D721Med (cell line): Measurements from ENCODE around the gene RNF220.

Experiments used
- DNase-seq: peaks from one replicate; pipeline ENCODE4 v3.0.0; 2011; ENCODE audit warnings: low spot score; ENCODE audit not compliant: insufficient read length
- FAIRE-seq: peaks from 2 replicates; lab custom pipeline; 2011; peaks lifted over from hg19 to GRCh38; lab: Jason Lieb, UNC
- CTCF ChIP-seq: IDR thresholded peaks from 2 replicates; pipeline ENCODE4 v1.5.1; 2012; ENCODE audit warnings: mild to moderate bottlenecking, control low read depth; ENCODE audit not compliant: insufficient read depth; ENCODE audit errors: missing control alignments

The RNF220 gene

GRCh38 chr1:44513111-44513510, 108.1 kb downstream of the RNF220 start:
- no peak for TF ChIP-seq CTCF
- no peak for FAIRE-seq

GRCh38 chr1:44514673-44515072, 109.6 kb downstream of the RNF220 start:
- DNase-seq (no peak), FAIRE-seq (no peak)
- TF ChIP-seq CTCF, result no peak

More at GRCh38 chr1:44513111-44513510, 108.1 kb downstream of the RNF220 start:
- DNase-seq, result no peak

GRCh38 chr1:44515416-44515815, 110.4 kb downstream of the RNF220 start:
- DNase-seq (no peak), FAIRE-seq (no peak)
- no peak for TF ChIP-seq CTCF

GRCh38 chr1:44519035-44519676, 114.1 kb downstream of the RNF220 start:
- DNase-seq, result no peak
- FAIRE-seq, result no peak
- TF ChIP-seq CTCF, result no peak

GRCh38 chr1:44521378-44522080, 116.5 kb downstream of the RNF220 start:
- TF ChIP-seq CTCF, result no peak
- DNase-seq (no peak), FAIRE-seq (no peak)

- no peak for TF ChIP-seq CTCF
- no peak for FAIRE-seq
- no peak for DNase-seq
Observed at GRCh38 chr1:44523593-44524591, 118.8 kb downstream of the RNF220 start.
